DMS153 treated with DMSO at 0.1 percent for 48 hours (cell line): ENCODE results near the gene NCAM2.
"Not testable (repeated sequence)": the region's sequence is repeated elsewhere in the genome, so short reads cannot be mapped to it uniquely, and the experiment has no call there.

Experiments used
- DNase-seq: peaks from one replicate; lab custom pipeline; 2025; ENCODE audit not compliant: unreplicated experiment; lab: John Stamatoyannopoulos, UW

NCAM2 gene

DNA sequence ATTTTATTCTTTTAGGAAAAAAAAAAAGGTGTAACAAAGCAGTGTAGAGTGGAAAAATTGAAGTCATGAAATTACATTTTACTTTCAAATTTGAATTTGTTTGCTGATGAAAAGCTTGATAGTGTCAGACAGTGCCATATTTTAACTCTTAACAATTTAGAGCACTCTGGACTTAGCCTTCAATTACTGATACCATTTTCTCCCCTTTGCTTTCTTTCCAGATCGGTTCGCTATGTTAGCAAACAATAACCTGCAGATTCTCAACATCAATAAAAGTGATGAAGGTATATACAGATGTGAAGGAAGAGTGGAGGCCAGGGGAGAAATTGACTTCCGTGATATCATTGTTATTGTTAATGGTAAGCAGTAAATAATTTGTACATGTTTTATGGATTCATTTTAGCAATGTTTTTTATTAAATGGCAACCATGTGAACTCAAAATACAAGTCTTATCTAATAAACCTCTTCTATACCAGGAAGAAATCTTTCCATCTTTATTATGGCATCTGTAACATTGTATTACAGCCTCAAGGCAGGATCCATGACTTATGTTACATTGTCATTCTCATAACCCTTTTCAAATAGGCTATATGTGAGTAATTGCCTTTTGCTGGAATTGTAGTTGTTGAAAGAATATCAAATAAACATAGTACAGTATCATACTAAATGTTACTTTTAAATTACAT, 293.8 kb downstream of the NCAM2 start:
- DNase-seq = no peak

- DNase-seq = no peak
These were observed 297.1 kb downstream of the NCAM2 start for GRCh38 chr21:21295303-21295702.

GRCh38 chr21:21297211-21297610, 299.0 kb downstream of the NCAM2 start:
- no peak for DNase-seq

GRCh38 chr21:21301013-21301412, 302.8 kb downstream of the NCAM2 start:
- DNase-seq = no peak

DNA sequence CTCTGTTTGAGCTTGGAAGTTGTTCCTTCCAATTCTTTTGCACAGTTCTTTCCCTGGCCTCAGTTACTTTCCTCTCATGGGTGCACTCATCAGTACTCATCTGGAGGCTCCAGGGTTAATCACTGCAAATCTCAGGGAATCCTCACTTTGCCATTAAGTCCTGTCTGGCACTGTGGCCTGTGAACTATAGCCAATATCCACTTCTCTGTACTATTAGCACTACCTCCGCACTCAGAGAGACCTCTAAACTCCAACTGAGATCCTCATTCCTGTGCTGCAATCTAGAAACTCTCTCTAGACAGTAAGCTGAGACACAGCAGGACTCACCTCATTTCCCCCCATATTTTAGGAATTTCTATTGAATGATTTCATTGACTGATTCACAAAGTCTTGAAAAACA, 311.3 kb downstream of the NCAM2 start:
- DNase-seq = no peak

DNA sequence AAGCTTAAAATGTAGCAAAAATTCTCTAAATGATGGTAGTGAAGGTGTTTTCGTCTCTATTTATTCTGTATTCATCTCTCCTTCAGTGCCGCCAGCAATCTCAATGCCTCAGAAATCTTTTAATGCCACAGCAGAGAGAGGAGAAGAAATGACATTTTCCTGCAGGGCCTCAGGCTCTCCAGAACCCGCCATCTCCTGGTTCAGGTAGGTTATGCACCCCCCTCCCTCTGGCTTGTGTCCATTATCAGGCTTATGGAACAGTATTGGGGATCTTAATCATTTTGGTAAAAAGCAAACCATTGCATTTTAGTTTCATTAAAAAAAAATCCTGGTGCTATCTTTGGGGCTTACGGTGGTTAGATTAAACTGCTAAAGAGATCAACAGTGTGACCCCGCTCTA, 326.1 kb downstream of the NCAM2 start:
- no peak for DNase-seq

DNA sequence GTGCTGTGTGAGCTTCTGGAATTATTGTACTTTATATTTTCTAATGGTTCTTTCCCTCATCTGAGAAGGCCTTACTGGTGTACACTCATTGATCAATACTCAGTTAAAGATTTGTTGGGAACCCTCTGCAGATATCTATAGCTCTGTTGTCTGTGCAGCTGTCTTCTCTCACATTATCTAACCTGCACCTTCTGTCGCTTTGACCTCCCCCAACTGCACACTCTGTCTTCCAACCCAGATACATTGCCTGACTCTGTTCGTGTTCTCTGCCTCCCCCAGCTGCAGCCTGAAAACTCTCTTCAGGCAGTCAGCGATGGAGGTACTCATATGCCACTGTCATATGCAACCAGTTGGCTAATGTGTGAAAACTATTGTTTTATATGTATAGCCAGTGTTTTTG, 334.3 kb downstream of the NCAM2 start:
- DNase-seq = no peak

- DNase-seq = no peak
These were observed 342.8 kb downstream of the NCAM2 start for GRCh38 chr21:21341041-21341440.

- DNase-seq = no peak
These were observed 347.1 kb downstream of the NCAM2 start for GRCh38 chr21:21345296-21345695.

- DNase-seq = no peak
These were observed 347.7 kb downstream of the NCAM2 start for GRCh38 chr21:21345872-21346271.

- no peak for DNase-seq
These were observed 368.1 kb downstream of the NCAM2 start for GRCh38 chr21:21366277-21366676.

- no peak for DNase-seq
These were observed 369.4 kb downstream of the NCAM2 start for GRCh38 chr21:21367583-21367982.

- no peak for DNase-seq
These were observed 375.8 kb downstream of the NCAM2 start for GRCh38 chr21:21373969-21374368.

- no peak for DNase-seq
These were observed 384.9 kb downstream of the NCAM2 start for GRCh38 chr21:21383126-21383525.

- DNase-seq = no peak
These were observed 386.8 kb downstream of the NCAM2 start for GRCh38 chr21:21384977-21385376.

- no peak for DNase-seq
These were observed 387.2 kb downstream of the NCAM2 start for GRCh38 chr21:21385404-21385803.

- DNase-seq = no peak
These were observed 389.7 kb downstream of the NCAM2 start for GRCh38 chr21:21387916-21388315.

DNA sequence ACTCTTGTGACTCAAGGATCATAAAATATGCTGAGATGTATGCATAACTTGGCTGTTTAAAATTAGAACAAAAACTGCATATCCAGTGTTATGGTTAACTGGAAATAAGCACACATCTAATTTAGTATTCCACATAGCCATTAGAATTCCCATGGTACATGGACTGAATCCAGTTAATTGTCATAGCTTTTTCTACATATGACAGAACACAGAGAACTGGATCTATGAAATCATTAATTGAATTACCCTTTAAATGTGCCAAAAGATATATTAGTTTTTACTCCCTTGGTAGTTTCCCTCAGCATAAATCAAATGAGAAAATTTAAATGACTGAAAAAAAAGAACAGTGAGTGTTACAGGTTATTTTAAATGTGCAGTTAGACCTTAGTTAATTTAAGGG, 395.9 kb downstream of the NCAM2 start:
- no peak for DNase-seq

- DNase-seq = no peak
These were observed 398.2 kb downstream of the NCAM2 start for GRCh38 chr21:21396424-21396823.

DNA sequence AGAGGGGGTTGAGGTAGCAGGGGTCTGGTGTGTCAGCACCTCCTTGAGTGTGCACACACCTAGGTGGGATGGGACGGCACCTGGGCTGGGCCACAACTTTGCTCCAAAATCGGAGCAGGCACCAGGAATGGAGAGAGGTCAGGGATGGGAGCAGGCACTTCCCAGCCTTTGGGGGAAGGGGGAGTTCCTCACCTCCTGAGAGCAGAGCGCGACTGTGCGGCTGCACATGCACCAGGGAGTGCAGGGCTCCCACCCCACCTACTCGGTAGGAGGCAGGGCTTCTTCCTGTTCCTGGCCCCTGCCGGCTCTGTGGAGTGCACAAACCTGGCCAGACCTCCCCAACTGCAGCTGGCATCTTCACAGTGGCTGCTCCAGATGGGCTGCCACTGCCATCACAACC, 399.3 kb downstream of the NCAM2 start:
- DNase-seq = no peak

DNA sequence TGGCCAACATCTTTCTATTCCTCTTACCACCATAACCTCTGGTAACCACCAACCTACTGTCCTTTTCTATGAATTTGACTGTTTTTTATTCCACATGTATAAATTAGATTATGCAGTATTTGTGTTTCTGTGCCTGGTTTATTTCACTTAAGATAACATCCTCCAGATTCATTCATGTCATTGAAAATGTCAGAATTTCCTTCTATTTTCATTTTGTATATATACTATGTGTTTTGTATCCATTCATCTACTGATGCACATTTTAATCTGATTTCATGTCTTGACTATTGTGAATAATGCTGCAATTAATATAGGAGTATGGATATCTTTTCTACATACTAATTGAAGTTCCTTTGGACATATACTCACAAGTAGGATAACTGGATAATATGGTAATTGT, 403.2 kb downstream of the NCAM2 start:
- DNase-seq = no peak

- not testable (repeated sequence) for DNase-seq
These were observed 404.0 kb downstream of the NCAM2 start for GRCh38 chr21:21402187-21402586.

- DNase-seq = not testable (repeated sequence)
These were observed 406.1 kb downstream of the NCAM2 start for GRCh38 chr21:21404261-21404660.
